ENCODE data around the gene LIPI.
"Not testable (repeated sequence)": the region's sequence is repeated elsewhere in the genome, so short reads cannot be mapped to it uniquely, and the experiment has no call there.

Gene LIPI

GRCh38 chr21:14210738-14211137, at the start of gene LIPI:
Gene LIPI (minus strand): TSS chr21:14210955. CDS start chr21:14210845, 110 bp downstream.
- no peak for DNase-seq

GRCh38 chr21:14260174-14260764, 49.5 kb upstream of the LIPI start:
- DNase-seq, result no peak

- no peak for DNase-seq
Observed at GRCh38 chr21:14259747-14260146, 49.0 kb upstream of the LIPI start.

GRCh38 chr21:14251336-14251735, 40.6 kb upstream of the LIPI start:
- DNase-seq, result no peak

GRCh38 chr21:14245711-14246110, 35.0 kb upstream of the LIPI start:
- no peak for DNase-seq

- no peak for DNase-seq
Observed at GRCh38 chr21:14244911-14245310, 34.2 kb upstream of the LIPI start.

- DNase-seq, result no peak
Observed at GRCh38 chr21:14243874-14244273, 33.1 kb upstream of the LIPI start.

- no peak for DNase-seq
Observed at GRCh38 chr21:14243461-14243860, 32.7 kb upstream of the LIPI start.

GRCh38 chr21:14241297-14241696, 30.5 kb upstream of the LIPI start:
- no peak for DNase-seq

- DNase-seq, result no peak
Observed at GRCh38 chr21:14239281-14239680, 28.5 kb upstream of the LIPI start.

GRCh38 chr21:14236180-14236579, 25.4 kb upstream of the LIPI start:
- no peak for DNase-seq

GRCh38 chr21:14235101-14235500, 24.3 kb upstream of the LIPI start:
- no peak for DNase-seq

- no peak for DNase-seq
Observed at GRCh38 chr21:14229399-14229798, 18.6 kb upstream of the LIPI start.

GRCh38 chr21:14223365-14223764, 12.6 kb upstream of the LIPI start:
- no peak for DNase-seq

- peak; percentile 67 for DNase-seq
Observed at GRCh38 chr21:14215971-14216641, 5.4 kb upstream of the LIPI start, which contains the start of gene RBM11. Gene RBM11 (plus strand): TSS chr21:14216157. CDS start chr21:14216187, 30 bp downstream.

GRCh38 chr21:14213164-14213563, 2.4 kb upstream of the LIPI start:
- no peak for DNase-seq

- DNase-seq, result no peak
Observed at GRCh38 chr21:14206222-14206621, 4.5 kb downstream of the LIPI start.

GRCh38 chr21:14166463-14167223, 44.1 kb downstream of the LIPI start:
- not testable (repeated sequence) for DNase-seq

GRCh38 chr21:14143999-14144398, 66.8 kb downstream of the LIPI start:
- DNase-seq, result no peak

- DNase-seq, result no peak
Observed at GRCh38 chr21:14124266-14124665, 86.5 kb downstream of the LIPI start.

GRCh38 chr21:14121719-14122118, 89.0 kb downstream of the LIPI start:
- DNase-seq, result no peak

GRCh38 chr21:14120091-14120734, 90.5 kb downstream of the LIPI start:
- no peak for DNase-seq

- no peak for DNase-seq
Observed at GRCh38 chr21:14119038-14119437, 91.7 kb downstream of the LIPI start.

All from activated gamma-delta T cell treated with Interleukin-2 at 50 U/mL for 16 hours (primary cell).